Jurkat, Clone E6-1 (cell line): ENCODE results near the gene TACSTD2.
"Not testable (repeated sequence)": the region's sequence is repeated elsewhere in the genome, so short reads cannot be mapped to it uniquely, and the experiment has no call there.

Source experiments
- DNase-seq: peaks from one replicate; pipeline ENCODE4 v3.0.0-alpha.2; 2011; ENCODE audit warnings: low read depth, low spot score
- H3K4me3 ChIP-seq: 2 replicates; pipeline ENCODE4 v1.5.1; 2011; ENCODE audit warnings: mild to moderate bottlenecking, low read length, control low read depth, moderate library complexity

Gene TACSTD2

GRCh38 chr1:58591806-58592205, 14.8 kb upstream of the TACSTD2 start:
- no peak for DNase-seq
- H3K4me3 ChIP-seq = no peak overlapping the region

- H3K4me3 ChIP-seq = no peak overlapping the region
- DNase-seq = no peak
Measured at GRCh38 chr1:58590019-58590418, 13.0 kb upstream of the TACSTD2 start.

GRCh38 chr1:58588396-58588795, 11.3 kb upstream of the TACSTD2 start:
- DNase-seq = no peak
- H3K4me3 ChIP-seq = no peak overlapping the region

GRCh38 chr1:58587667-58588066, 10.6 kb upstream of the TACSTD2 start:
- H3K4me3 ChIP-seq = no peak overlapping the region
- no peak for DNase-seq

GRCh38 chr1:58586271-58586670, 9.2 kb upstream of the TACSTD2 start:
- no peak for DNase-seq
- no peak overlapping the region for H3K4me3 ChIP-seq

GRCh38 chr1:58585581-58586151, 8.6 kb upstream of the TACSTD2 start:
- no peak for DNase-seq
- no peak overlapping the region for H3K4me3 ChIP-seq

GRCh38 chr1:58585166-58585565, 8.1 kb upstream of the TACSTD2 start:
- H3K4me3 ChIP-seq = no peak overlapping the region
- no peak for DNase-seq

GRCh38 chr1:58584082-58584895, 7.2 kb upstream of the TACSTD2 start:
- no peak for DNase-seq
- H3K4me3 ChIP-seq = no peak overlapping the region

- no peak for DNase-seq
- H3K4me3 ChIP-seq = no peak overlapping the region
Measured at GRCh38 chr1:58583496-58583895, 6.4 kb upstream of the TACSTD2 start.

- not testable (repeated sequence) for DNase-seq
Measured at GRCh38 chr1:58582143-58582542, 5.1 kb upstream of the TACSTD2 start.

GRCh38 chr1:58581641-58582040, 4.6 kb upstream of the TACSTD2 start:
- no peak overlapping the region for H3K4me3 ChIP-seq
- no peak for DNase-seq

More at GRCh38 chr1:58582143-58582542, 5.1 kb upstream of the TACSTD2 start:
- H3K4me3 ChIP-seq = not testable (repeated sequence)

GRCh38 chr1:58580186-58580585, 3.1 kb upstream of the TACSTD2 start:
- no peak overlapping the region for H3K4me3 ChIP-seq
- DNase-seq = no peak

- H3K4me3 ChIP-seq = no peak overlapping the region
Measured at GRCh38 chr1:58577654-58578030, 590 bp upstream of the TACSTD2 start.

GRCh38 chr1:58576325-58576726, 726 bp downstream of the TACSTD2 start:
- no peak overlapping the region for H3K4me3 ChIP-seq
- no peak for DNase-seq

More at GRCh38 chr1:58577654-58578030, 590 bp upstream of the TACSTD2 start:
- DNase-seq = no peak

- DNase-seq = no peak
- no peak overlapping the region for H3K4me3 ChIP-seq
Measured at GRCh38 chr1:58575551-58576324, 1.3 kb downstream of the TACSTD2 start.

GRCh38 chr1:58574816-58575215, 2.2 kb downstream of the TACSTD2 start:
- no peak for DNase-seq
- no peak overlapping the region for H3K4me3 ChIP-seq

GRCh38 chr1:58573705-58574591, 3.1 kb downstream of the TACSTD2 start:
- no peak overlapping the region for H3K4me3 ChIP-seq
- peak; percentile 49 for DNase-seq

GRCh38 chr1:58573138-58573537, 3.9 kb downstream of the TACSTD2 start:
- no peak for DNase-seq
- no peak overlapping the region for H3K4me3 ChIP-seq

GRCh38 chr1:58572690-58573089, 4.4 kb downstream of the TACSTD2 start:
- no peak for DNase-seq
- no peak overlapping the region for H3K4me3 ChIP-seq
